Erythroblast (primary cell): Measurements from ENCODE around the gene SLC9C1.

Experiments
- GATA1 ChIP-seq: IDR thresholded peaks from 2 replicates; pipeline ENCODE4 v1.6.1; 2011; ENCODE audit warnings: low read depth, mild to moderate bottlenecking, control low read depth, low read length, moderate library complexity
- POLR2A ChIP-seq: IDR thresholded peaks from 2 replicates; pipeline ENCODE4 v1.6.1; 2011; ENCODE audit warnings: mild to moderate bottlenecking, low read length

GRCh38 chr3:112101916-112102315 lies 192.1 kb downstream of the SLC9C1 start:
- TF ChIP-seq POLR2A (no peak), GATA1 (no peak)
